Inferior parietal cortex (tissue), 1 donor: Measurements from ENCODE around the gene F13A1.

Source experiments
- DNase-seq: peaks from one replicate; pipeline ENCODE4 v3.0.0-alpha.2; 2016; ENCODE audit errors: extremely low spot score

F13A1 gene

GRCh38 chr6:6319952-6320811 is at the start of gene F13A1:
TSS of gene F13A1 (minus strand) at chr6:6320662. CDS start at chr6:6318664, 1,998 bp downstream.
- DNase-seq = no peak

GRCh38 chr6:6368684-6369052 is 48.2 kb upstream of the F13A1 start:
- DNase-seq = no peak

- DNase-seq = no peak
Measured at GRCh38 chr6:6368040-6368683, 47.7 kb upstream of the F13A1 start.

- no peak for DNase-seq
Measured at GRCh38 chr6:6366803-6367202, 46.3 kb upstream of the F13A1 start.

- no peak for DNase-seq
Measured at GRCh38 chr6:6365242-6365641, 44.8 kb upstream of the F13A1 start.

GRCh38 chr6:6362056-6362840 is 41.8 kb upstream of the F13A1 start:
- no peak for DNase-seq

GRCh38 chr6:6357530-6357929 is 37.1 kb upstream of the F13A1 start:
- DNase-seq = no peak

- no peak for DNase-seq
Measured at GRCh38 chr6:6357032-6357431, 36.6 kb upstream of the F13A1 start.

- no peak for DNase-seq
Measured at GRCh38 chr6:6352772-6353171, 32.3 kb upstream of the F13A1 start.

- DNase-seq = no peak
Measured at GRCh38 chr6:6351511-6352025, 31.1 kb upstream of the F13A1 start.

- no peak for DNase-seq
Measured at GRCh38 chr6:6350696-6351095, 30.2 kb upstream of the F13A1 start.

- DNase-seq = no peak
Measured at GRCh38 chr6:6348256-6348655, 27.8 kb upstream of the F13A1 start.

- no peak for DNase-seq
Measured at GRCh38 chr6:6346427-6347023, 26.1 kb upstream of the F13A1 start.

- DNase-seq = no peak
Measured at GRCh38 chr6:6333501-6333900, 13.0 kb upstream of the F13A1 start.

GRCh38 chr6:6332811-6333244 is 12.4 kb upstream of the F13A1 start:
- no peak for DNase-seq

- no peak for DNase-seq
Measured at GRCh38 chr6:6331946-6332601, 11.6 kb upstream of the F13A1 start.

GRCh38 chr6:6331393-6331792 is 10.9 kb upstream of the F13A1 start:
- DNase-seq = no peak

GRCh38 chr6:6330407-6330806 is 9.9 kb upstream of the F13A1 start:
- no peak for DNase-seq

GRCh38 chr6:6328451-6328850 is 8.0 kb upstream of the F13A1 start:
- DNase-seq = no peak

- no peak for DNase-seq
Measured at GRCh38 chr6:6323352-6323751, 2.9 kb upstream of the F13A1 start.

- DNase-seq = no peak
Measured at GRCh38 chr6:6320901-6321300, 439 bp upstream of the F13A1 start.
